WERI-Rb-1 (cell line): Measurements from ENCODE around the gene RAB17.

ENCODE experiments used
- DNase-seq: peaks from one replicate; pipeline ENCODE4 v3.0.0-alpha.2; 2020
- H3K27ac ChIP-seq: fragments of 250-450 bp; sonication (Bioruptor Pico); 2 replicates; pipeline ENCODE4 v1.5.1; 2020; ENCODE audit warnings: mild to moderate bottlenecking, moderate library complexity
- H3K27me3 ChIP-seq: fragments of 250-450 bp; sonication (Bioruptor Pico); 2 replicates; pipeline ENCODE4 v1.5.1; 2021; ENCODE audit warnings: mild to moderate bottlenecking, low read depth, moderate library complexity; ENCODE audit not compliant: insufficient read depth, severe bottlenecking
- H3K36me3 ChIP-seq: fragments of 250-450 bp; sonication (Bioruptor Pico); 2 replicates; pipeline ENCODE4 v1.5.1; 2020; ENCODE audit warnings: mild to moderate bottlenecking, moderate library complexity
- H3K4me3 ChIP-seq: 2 replicates; pipeline ENCODE4 v1.5.1; 2011; ENCODE audit warnings: low read depth, mild to moderate bottlenecking, control low read depth, low read length
- H3K9me3 ChIP-seq: fragments of 250-450 bp; sonication (Bioruptor Pico); 2 replicates; pipeline ENCODE4 v1.5.1; 2021; ENCODE audit warnings: mild to moderate bottlenecking, moderate library complexity; ENCODE audit not compliant: severe bottlenecking
- CTCF ChIP-seq: IDR thresholded peaks from 2 replicates; pipeline ENCODE4 v1.5.1; 2011; ENCODE audit warnings: low read depth, mild to moderate bottlenecking, control low read depth, inconsistent platforms, low read length

Gene RAB17

GRCh38 chr2:237590272-237591140 lies at the start of gene RAB17:
TSS of gene RAB17 (minus strand) at chr2:237590734. CDS start at chr2:237586154, 4,580 bp downstream.
- Histone ChIP-seq H3K27me3 (peaks cover 5% of the 10 kb centered on the region), H3K4me3 (no peak within 1 kb of the TSS), H3K36me3 (no peaks in the 10 kb centered on the region), H3K9me3 (no peaks in the 10 kb centered on the region), H3K27ac (no peak within 1 kb of the TSS)
- no peak for DNase-seq
- TF ChIP-seq CTCF: no peak

GRCh38 chr2:237639836-237640220 lies 49.3 kb upstream of the RAB17 start:
- no peak overlapping the region for H3K4me3 ChIP-seq
- no peaks in the 10 kb centered on the region for H3K9me3 ChIP-seq
- H3K27ac ChIP-seq: no peak overlapping the region
- H3K36me3 ChIP-seq: no peaks in the 10 kb centered on the region; the same call in 1 of the 2 replicates
- no peak for TF ChIP-seq CTCF
- no peak for DNase-seq
- H3K27me3 ChIP-seq: no peaks in the 10 kb centered on the region

GRCh38 chr2:237639052-237639835 lies 48.7 kb upstream of the RAB17 start:
- Histone ChIP-seq H3K27ac (no peak overlapping the region), H3K9me3 (no peaks in the 10 kb centered on the region), H3K36me3 (no peaks in the 10 kb centered on the region), H3K4me3 (no peak overlapping the region), H3K27me3 (no peaks in the 10 kb centered on the region)
- TF ChIP-seq CTCF: no peak
- no peak for DNase-seq

GRCh38 chr2:237638176-237638575 lies 47.6 kb upstream of the RAB17 start:
- no peaks in the 10 kb centered on the region for H3K36me3 ChIP-seq
- H3K27me3 ChIP-seq: no peaks in the 10 kb centered on the region
- no peak for TF ChIP-seq CTCF
- H3K4me3 ChIP-seq: no peak overlapping the region
- H3K9me3 ChIP-seq: no peaks in the 10 kb centered on the region
- H3K27ac ChIP-seq: no peak overlapping the region
- DNase-seq: no peak

GRCh38 chr2:237637429-237638135 lies 47.0 kb upstream of the RAB17 start:
- H3K9me3 ChIP-seq: no peaks in the 10 kb centered on the region
- no peak for TF ChIP-seq CTCF
- no peaks in the 10 kb centered on the region for H3K27me3 ChIP-seq

More at GRCh38 chr2:237637429-237638135, 47.0 kb upstream of the RAB17 start:
- no peak for DNase-seq
- Histone ChIP-seq H3K36me3 (no peaks in the 10 kb centered on the region), H3K27ac (no peak overlapping the region), H3K4me3 (no peak overlapping the region)
